C4-2B (cell line): ENCODE results near the gene ASXL1.

Experiments
- CTCF ChIP-seq: fragments of 450-650 bp; conservative IDR thresholded peaks from 2 replicates; pipeline ENCODE4 v1.5.1; 2017; ENCODE audit warnings: mild to moderate bottlenecking
- ZFX ChIP-seq: fragments of 450-650 bp; IDR thresholded peaks from 2 replicates; pipeline ENCODE4 v1.6.1; 2017

DNA sequence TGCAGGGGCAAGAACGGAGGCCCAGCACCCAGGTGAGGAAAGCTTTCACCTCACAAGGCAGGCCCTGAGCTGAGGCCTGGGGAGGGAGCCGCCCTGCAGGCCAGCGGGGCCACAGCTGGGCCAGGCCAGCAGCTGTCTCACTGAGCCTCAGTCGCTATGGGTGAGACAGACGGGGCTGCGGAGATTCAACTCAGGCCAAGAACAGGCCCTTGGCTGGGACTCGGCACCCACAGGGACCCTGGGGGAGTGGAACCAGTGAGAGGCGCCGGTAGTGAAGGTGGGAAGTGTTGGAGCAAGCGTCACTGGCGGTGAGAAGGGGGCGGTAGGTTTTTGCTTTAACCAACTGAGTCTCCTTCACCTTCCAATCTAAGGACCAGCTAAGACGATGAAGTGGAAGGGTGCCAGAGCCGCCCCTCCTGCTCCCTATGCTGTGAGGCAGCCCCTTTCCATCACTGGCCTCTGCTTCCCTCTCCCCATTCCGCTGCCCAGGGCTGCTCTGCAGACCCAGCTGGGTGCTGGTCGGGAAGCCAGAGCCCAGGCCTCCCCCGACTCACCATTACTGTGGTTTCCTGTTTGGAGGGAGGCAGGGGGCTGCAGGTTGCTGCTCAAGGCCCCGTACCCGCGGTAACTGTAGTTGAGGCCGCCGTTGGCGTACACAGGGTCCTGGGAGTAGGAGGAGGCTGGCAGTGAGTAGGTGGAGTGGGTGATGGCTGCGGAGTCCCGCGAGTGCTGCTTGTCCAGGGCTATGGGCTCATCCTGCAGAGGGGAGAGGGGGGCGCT is 93.7 kb downstream of the ASXL1 start:
- TF ChIP-seq CTCF: no peak; the same call in 1 of the 2 replicates
- TF ChIP-seq ZFX: no peak
